Measurements from ENCODE around the gene RBPJ.

The RBPJ gene

GRCh38 chr4:26425953-26426352 lies 105.1 kb downstream of the RBPJ start:
- TF ChIP-seq CTCF (IDR thresholded peaks at IDR 0.05; ENCODE audit: low read depth, low read length) = no peak
- Histone ChIP-seq H3K27me3 (no peaks in the 10 kb centered on the region), H3K4me1 (no peaks in the 10 kb centered on the region), H3K4me3 (ENCODE audit: low read depth, low read length) (no peak overlapping the region), H3K36me3 (peaks cover 25% of the 10 kb centered on the region), H3K9me3 (no peaks in the 10 kb centered on the region)
- no peak for DNase-seq

GRCh38 chr4:26426892-26427291 lies 106.1 kb downstream of the RBPJ start:
- DNase-seq = no peak
- Histone ChIP-seq H3K4me1 (no peaks in the 10 kb centered on the region), H3K36me3 (peaks cover 23% of the 10 kb centered on the region), H3K9me3 (no peaks in the 10 kb centered on the region), H3K27me3 (no peaks in the 10 kb centered on the region), H3K4me3 (ENCODE audit: low read depth, low read length) (no peak overlapping the region)
- no peak for TF ChIP-seq CTCF (IDR thresholded peaks at IDR 0.05; ENCODE audit: low read depth, low read length)

GRCh38 chr4:26429910-26430309 lies 109.1 kb downstream of the RBPJ start:
- Histone ChIP-seq H3K36me3 (peaks cover 15% of the 10 kb centered on the region), H3K4me1 (no peaks in the 10 kb centered on the region), H3K27me3 (no peaks in the 10 kb centered on the region), H3K9me3 (no peaks in the 10 kb centered on the region), H3K4me3 (ENCODE audit: low read depth, low read length) (no peak overlapping the region)
- TF ChIP-seq CTCF (IDR thresholded peaks at IDR 0.05; ENCODE audit: low read depth, low read length) = no peak
- no peak for DNase-seq

- no peaks in the 10 kb centered on the region for H3K9me3 ChIP-seq
- H3K4me3 ChIP-seq (ENCODE audit: low read depth, low read length) = no peak overlapping the region
- peaks cover 8% of the 10 kb centered on the region for H3K36me3 ChIP-seq
- H3K4me1 ChIP-seq = no peaks in the 10 kb centered on the region
- DNase-seq = no peak
- H3K27me3 ChIP-seq = no peaks in the 10 kb centered on the region
- TF ChIP-seq CTCF (IDR thresholded peaks at IDR 0.05; ENCODE audit: low read depth, low read length) = no peak
Measured at GRCh38 chr4:26431461-26432180, 110.8 kb downstream of the RBPJ start.

- Histone ChIP-seq H3K27me3 (no peaks in the 10 kb centered on the region), H3K9me3 (no peaks in the 10 kb centered on the region), H3K36me3 (peaks cover 8% of the 10 kb centered on the region), H3K4me1 (no peaks in the 10 kb centered on the region), H3K4me3 (ENCODE audit: low read depth, low read length) (no peak overlapping the region)
- TF ChIP-seq CTCF (IDR thresholded peaks at IDR 0.05; ENCODE audit: low read depth, low read length) = no peak
- no peak for DNase-seq
Measured at GRCh38 chr4:26432419-26432818, 111.6 kb downstream of the RBPJ start.

GRCh38 chr4:26433556-26433955 lies 112.7 kb downstream of the RBPJ start:
- no peaks in the 10 kb centered on the region for H3K27me3 ChIP-seq

More at GRCh38 chr4:26433556-26433955, 112.7 kb downstream of the RBPJ start:
- Histone ChIP-seq H3K4me1 (no peaks in the 10 kb centered on the region), H3K36me3 (peaks cover 8% of the 10 kb centered on the region), H3K9me3 (no peaks in the 10 kb centered on the region), H3K4me3 (ENCODE audit: low read depth, low read length) (no peak overlapping the region)
- TF ChIP-seq CTCF (IDR thresholded peaks at IDR 0.05; ENCODE audit: low read depth, low read length) = no peak
- no peak for DNase-seq

Measured in BE2C (cell line).